Right lobe of liver (tissue), 6 donors: Measurements from ENCODE around the gene TDRD12. TPM values are rescaled to one million over a fixed set of nuclear protein-coding genes. Genes with fewer than 3 reads are reported as not detected.

Experiments
- ATAC-seq, 4 donors: fragments of 200-7000 bp; cut with Tn5 transposase; one replicate each; pipeline ENCODE4 v1.9.1; 2020; ENCODE audit warnings: mild to moderate bottlenecking in 4 of 4, moderate library complexity in 4 of 4
- DNase-seq, 3 donors: peaks; one replicate each; pipeline ENCODE4 v3.0.0-alpha.2; 2020
- H3K27ac ChIP-seq, 3 donors: fragments of 200-600 bp; one replicate each; pipeline ENCODE4 v1.8.0; 2022
- H3K27me3 ChIP-seq, 2 donors: fragments of 200-600 bp; one replicate each; pipeline ENCODE4 v1.8.0; 2022
- H3K36me3 ChIP-seq, 4 donors: fragments of 200-600 bp; sonication (generic) in 1 of 4; one replicate each; pipeline versions ENCODE4 v1.5.1 to v1.8.0; 2017 to 2022; ENCODE audit warnings: control low read depth in 1 of 4
- H3K4me1 ChIP-seq, 4 donors: fragments of 200-600 bp; sonication (generic) in 1 of 4; one replicate each; pipeline versions ENCODE4 v1.5.1 to v1.8.0; 2017 to 2022; ENCODE audit warnings: control low read depth in 1 of 4
- H3K4me3 ChIP-seq, 3 donors: fragments of 200-600 bp; one replicate each; pipeline ENCODE4 v1.8.0; 2022
- H3K9me3 ChIP-seq, 4 donors: fragments of 200-600 bp; sonication (generic) in 1 of 4; one replicate each; pipeline versions ENCODE4 v1.5.1 to v1.8.0; 2017 to 2022; ENCODE audit warnings: control low read depth in 1 of 4
- POLR2A ChIP-seq: fragments of 450-650 bp; IDR thresholded peaks from one replicate; pipeline ENCODE4 v1.6.1; 2017; ENCODE audit warnings: antibody characterized with exemption, mild to moderate bottlenecking
- WGBS: methylation state at CpG from one replicate; pipeline ENCODE4 v1.1.6; 2018; ENCODE audit warnings: low coverage, low lambda C conversion rate; ENCODE audit not compliant: insufficient coverage; ENCODE audit errors: missing lambda C conversion rate; 5-methylcytosine and 5-hydroxymethylcytosine counted together
- intact Hi-C, 2 donors: fragments of 100-400 bp; cut with DNase I; formaldehyde crosslinking; loops; one replicate each; pipeline versions ENCODE4 v1.11.2 to v1.14.1; 2022
- total RNA-seq, 6 experiments: library from RNA; depleted of rRNA in 2 of 6; stranded (reverse); fragments of >200 nt in 2 of 6; fragmentation: NEBNext Ultra II Directional in 3 of 6; extraction: Animal tissue kit (Norgen Biotek cat#: 25700) in 3 of 6; gene quantifications; one replicate each; pipeline versions ENCODE4 v1.1.0 to v1.2.4, GENCODE V29; 2016 to 2023
- TF ChIP-seq, protein P1 (sequence below), 4 donors: fragments of 200-600 bp in 3 of 4; fragments of 450-650 bp in 1 of 4; IDR thresholded peaks; one replicate each; pipeline versions ENCODE4 v1.5.1 to v1.8.0; 2016 to 2022; ENCODE audit warnings: antibody characterized with exemption in 4 of 4, mild to moderate bottlenecking in 2 of 4
- donor health status: DM: no; HTN: yes; CAD: no.
- donor health status: DM: no; HTN: no; CAD: no.
- donor health status: DM: no; HTN: no; CAD: no.
- donor health status: DM: no; HTN: yes; CAD: no.
- donor health status: DM: no; HTN: yes; CAD: no.

The TDRD12 gene
- total RNA-seq, 6 experiments from 2014 or later, result 0.17 TPM; not detected in 5

DNA sequence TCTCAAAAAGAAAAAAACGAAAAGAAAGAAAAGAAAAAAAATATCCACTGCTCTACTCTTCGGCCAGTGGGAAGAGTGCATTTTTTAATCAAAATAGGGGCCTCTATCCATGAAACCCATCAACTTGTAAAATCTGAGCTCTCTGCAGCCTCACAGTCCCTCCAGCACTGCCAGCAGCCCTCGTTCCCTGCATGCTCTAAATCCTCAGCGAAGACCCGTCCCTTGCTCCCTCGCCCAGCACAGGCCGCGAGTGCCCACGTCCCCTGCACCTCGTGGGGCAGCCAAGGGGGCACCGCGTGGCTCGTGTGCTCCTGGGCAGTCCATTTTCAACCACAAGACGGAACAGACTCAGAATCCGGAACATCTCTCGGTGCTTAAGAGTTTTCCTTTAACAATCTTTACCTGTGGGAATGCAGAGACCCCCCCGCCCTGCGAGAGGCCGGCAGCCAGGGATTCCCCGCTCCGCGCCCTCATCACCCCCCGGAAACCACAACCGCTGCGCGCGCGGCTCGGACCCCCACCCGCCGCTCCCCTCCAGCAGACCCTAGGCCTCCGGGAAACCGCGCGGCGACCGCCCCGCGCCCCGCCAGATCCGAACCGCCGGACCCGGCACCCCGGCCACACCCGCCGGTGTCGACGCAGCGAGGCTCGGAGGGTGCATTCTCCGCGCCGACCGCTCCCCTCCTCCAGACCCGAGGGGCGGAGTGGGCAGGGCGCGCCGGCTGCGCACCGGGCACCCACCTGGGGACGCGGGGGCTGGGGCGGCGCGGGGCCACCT lies 45.2 kb upstream of the TDRD12 start:
- DNase-seq (peak in 1 of 3 donors; percentile 53), ATAC-seq (no peak)
- intact Hi-C loops, result no loop called here
- TF ChIP-seq POLR2A, result no peak
- TF ChIP-seq, protein P1, sequence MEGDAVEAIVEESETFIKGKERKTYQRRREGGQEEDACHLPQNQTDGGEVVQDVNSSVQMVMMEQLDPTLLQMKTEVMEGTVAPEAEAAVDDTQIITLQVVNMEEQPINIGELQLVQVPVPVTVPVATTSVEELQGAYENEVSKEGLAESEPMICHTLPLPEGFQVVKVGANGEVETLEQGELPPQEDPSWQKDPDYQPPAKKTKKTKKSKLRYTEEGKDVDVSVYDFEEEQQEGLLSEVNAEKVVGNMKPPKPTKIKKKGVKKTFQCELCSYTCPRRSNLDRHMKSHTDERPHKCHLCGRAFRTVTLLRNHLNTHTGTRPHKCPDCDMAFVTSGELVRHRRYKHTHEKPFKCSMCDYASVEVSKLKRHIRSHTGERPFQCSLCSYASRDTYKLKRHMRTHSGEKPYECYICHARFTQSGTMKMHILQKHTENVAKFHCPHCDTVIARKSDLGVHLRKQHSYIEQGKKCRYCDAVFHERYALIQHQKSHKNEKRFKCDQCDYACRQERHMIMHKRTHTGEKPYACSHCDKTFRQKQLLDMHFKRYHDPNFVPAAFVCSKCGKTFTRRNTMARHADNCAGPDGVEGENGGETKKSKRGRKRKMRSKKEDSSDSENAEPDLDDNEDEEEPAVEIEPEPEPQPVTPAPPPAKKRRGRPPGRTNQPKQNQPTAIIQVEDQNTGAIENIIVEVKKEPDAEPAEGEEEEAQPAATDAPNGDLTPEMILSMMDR (IDR thresholded peaks at IDR 0.05), result peak in 1 of 4 donors; percentile 2
- Histone ChIP-seq H3K36me3 (no peaks in the 10 kb centered on the region), H3K9me3 (no peaks in the 10 kb centered on the region), H3K4me3 (peak overlapping the region; percentile 94 to 97 (median 95)), H3K27ac (peak overlapping the region; percentile 31 to 67 (median 66)), H3K27me3 (peaks cover 0 to 16% of the 10 kb centered on the region in 2 donors), H3K4me1 (peaks cover 0 to 12% (median 0%) of the 10 kb centered on the region in 4 donors)
- 9% methylated on average over 12 of the region's 67 CpGs for WGBS

DNA sequence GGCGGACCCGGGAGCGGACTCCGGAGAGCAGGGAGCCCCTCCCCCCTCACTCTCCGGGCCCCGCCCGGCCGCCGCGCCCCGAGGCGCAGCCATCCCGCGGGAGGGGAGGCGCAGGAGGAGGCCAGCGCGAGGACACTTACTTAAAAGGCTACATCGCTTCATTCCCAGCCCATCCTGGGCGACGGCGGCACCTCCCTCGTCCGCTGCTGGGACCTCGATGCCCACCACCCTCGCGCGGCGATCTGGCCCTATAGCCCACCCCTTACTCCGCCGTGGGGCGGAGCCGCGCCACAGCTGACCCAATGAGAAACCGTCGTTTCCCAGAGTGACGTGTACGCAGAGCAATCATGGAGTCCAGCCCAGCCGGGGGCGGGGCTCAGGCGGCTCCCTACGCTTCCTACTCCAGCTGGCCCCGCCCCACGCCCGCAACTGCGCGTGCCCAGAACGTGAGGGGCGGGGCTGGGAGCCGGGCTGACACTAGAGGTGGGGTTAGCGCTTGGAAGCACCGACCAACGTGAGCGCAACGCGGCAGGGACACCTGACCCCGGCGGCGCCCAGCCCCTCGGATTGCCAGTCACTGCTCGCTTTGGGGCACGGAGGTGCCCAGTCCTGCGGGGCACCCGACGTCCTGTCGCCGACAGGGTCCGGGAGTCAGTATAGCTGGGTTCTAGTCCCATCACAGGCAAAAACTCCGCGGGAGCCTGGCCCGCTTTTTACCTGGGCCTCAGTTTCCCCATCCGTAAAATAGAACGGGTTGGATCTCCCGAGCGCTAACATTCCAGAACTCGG lies 44.4 kb upstream of the TDRD12 start, which contains the start of gene ANKRD27:
Gene ANKRD27 (minus strand): TSS at position 250 of the 789 bp plus-strand sequence. CDS start 16,165 bp downstream, outside the sequence.
- WGBS, result no CpG with 5 or more reads among the region's 75 CpGs
- intact Hi-C loops, result no loop called here

DNA sequence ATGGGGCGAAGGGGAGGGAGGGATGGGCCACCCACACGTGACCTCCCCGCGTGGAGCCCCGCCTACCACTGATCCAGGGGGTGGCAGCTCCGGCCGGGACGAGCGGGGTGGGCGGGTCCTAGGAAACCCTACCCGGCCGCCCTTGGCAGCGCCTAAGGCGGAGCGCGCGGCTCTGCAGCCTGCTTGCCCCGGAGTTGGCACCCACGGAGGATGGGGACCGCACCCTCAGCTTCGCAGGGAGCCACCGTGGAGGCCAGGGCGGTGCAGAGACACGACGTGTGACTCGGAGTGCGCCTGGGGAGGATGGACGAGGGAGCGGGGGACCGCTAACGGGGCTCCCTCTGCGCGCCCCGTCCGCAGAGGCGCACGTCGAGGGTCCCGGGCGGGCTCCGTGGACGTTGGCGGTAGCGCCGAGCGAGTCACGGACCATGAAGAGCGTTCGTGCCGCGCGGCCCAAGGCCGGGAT lies 43.8 kb upstream of the TDRD12 start, which contains the start of gene RGS9BP:
Gene RGS9BP (plus strand): TSS at position 129 of the 466 bp plus-strand sequence. CDS start 416 bp downstream, outside the sequence.
- WGBS, result no CpG with 5 or more reads among the region's 53 CpGs
- no peak for TF ChIP-seq POLR2A
- TF ChIP-seq, protein P1 (IDR thresholded peaks at IDR 0.05), result no peak
- H3K36me3 ChIP-seq, result no peaks in the 10 kb centered on the region
- DNase-seq (peak; percentile 78 to 85 (median 80)), ATAC-seq (peak; percentile 59 to 72 (median 68))
- peak within 1 kb of the TSS; percentile 31 to 67 (median 66) for H3K27ac ChIP-seq
- peaks cover 0 to 16% of the 10 kb centered on the region in 2 donors for H3K27me3 ChIP-seq
- intact Hi-C loops, result no loop called here
- peaks cover 0 to 4% (median 0%) of the 10 kb centered on the region in 4 donors for H3K4me1 ChIP-seq
- H3K4me3 ChIP-seq, result peak within 1 kb of the TSS; percentile 94 to 97 (median 95)
- no peaks in the 10 kb centered on the region for H3K9me3 ChIP-seq

More for the DNA sequence above, 44.4 kb upstream of the TDRD12 start, which contains the start of gene ANKRD27:
- peak within 1 kb of the TSS; percentile 94 to 97 (median 95) for H3K4me3 ChIP-seq
- TF ChIP-seq, protein P1 (IDR thresholded peaks at IDR 0.05), result no peak
- TF ChIP-seq POLR2A, result peak; percentile 44
- H3K27me3 ChIP-seq, result peaks cover 0 to 16% of the 10 kb centered on the region in 2 donors
- peak; percentile 95 to 98 (median 97) for ATAC-seq
- peak within 1 kb of the TSS; percentile 31 to 67 (median 66) for H3K27ac ChIP-seq
- DNase-seq, result peak; percentile 98 to 99 (median 98)
- peaks cover 0 to 5% (median 0%) of the 10 kb centered on the region in 4 donors for H3K4me1 ChIP-seq
- no peaks in the 10 kb centered on the region for H3K9me3 ChIP-seq
- H3K36me3 ChIP-seq, result no peaks in the 10 kb centered on the region

DNA sequence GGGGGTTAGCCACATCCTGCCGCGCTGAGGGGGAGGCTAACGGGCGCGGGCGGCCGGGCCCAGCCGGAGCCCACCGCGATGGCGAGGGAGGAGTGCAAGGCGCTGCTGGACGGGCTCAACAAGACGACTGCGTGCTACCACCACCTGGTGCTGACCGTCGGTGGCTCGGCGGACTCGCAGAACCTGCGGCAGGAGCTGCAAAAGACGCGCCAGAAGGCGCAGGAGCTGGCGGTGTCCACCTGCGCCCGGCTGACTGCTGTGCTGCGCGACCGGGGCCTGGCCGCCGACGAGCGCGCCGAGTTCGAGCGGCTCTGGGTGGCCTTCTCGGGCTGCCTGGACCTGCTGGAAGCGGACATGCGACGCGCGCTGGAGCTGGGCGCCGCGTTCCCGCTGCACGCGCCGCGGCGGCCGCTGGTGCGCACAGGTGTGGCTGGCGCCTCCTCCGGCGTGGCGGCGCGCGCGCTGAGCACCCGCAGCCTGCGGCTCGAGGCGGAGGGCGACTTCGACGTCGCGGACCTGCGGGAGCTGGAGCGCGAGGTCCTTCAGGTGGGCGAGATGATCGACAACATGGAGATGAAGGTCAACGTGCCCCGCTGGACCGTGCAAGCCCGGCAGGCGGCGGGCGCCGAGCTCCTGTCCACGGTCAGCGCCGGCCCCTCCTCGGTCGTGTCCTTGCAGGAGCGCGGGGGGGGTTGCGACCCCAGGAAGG lies 43.2 kb upstream of the TDRD12 start:
- intact Hi-C loops, result no loop called here
- WGBS, result 15% methylated on average over 10 of the region's 93 CpGs
- peak overlapping the region; percentile 94 to 97 (median 95) for H3K4me3 ChIP-seq
- H3K27me3 ChIP-seq, result peaks cover 0 to 16% of the 10 kb centered on the region in 2 donors
- H3K36me3 ChIP-seq, result no peaks in the 10 kb centered on the region
- TF ChIP-seq, protein P1 (IDR thresholded peaks at IDR 0.05), result no peak
- peak in 1 of 3 donors; percentile 59 for DNase-seq
- H3K9me3 ChIP-seq, result no peaks in the 10 kb centered on the region
- ATAC-seq, result no peak
- H3K27ac ChIP-seq, result no peak overlapping the region
- H3K4me1 ChIP-seq, result peaks cover 0 to 4% (median 0%) of the 10 kb centered on the region in 4 donors
